HG02588 (cell line): Measurements from ENCODE around the gene CATSPER3.

Experiments
- ATAC-seq: cut with Tn5 transposase; IDR thresholded peaks from one replicate; pipeline ENCODE4 v1.9.1; 2021; ENCODE audit warnings: mild to moderate bottlenecking, moderate library complexity; ENCODE audit not compliant: unreplicated experiment

CATSPER3 gene

DNA sequence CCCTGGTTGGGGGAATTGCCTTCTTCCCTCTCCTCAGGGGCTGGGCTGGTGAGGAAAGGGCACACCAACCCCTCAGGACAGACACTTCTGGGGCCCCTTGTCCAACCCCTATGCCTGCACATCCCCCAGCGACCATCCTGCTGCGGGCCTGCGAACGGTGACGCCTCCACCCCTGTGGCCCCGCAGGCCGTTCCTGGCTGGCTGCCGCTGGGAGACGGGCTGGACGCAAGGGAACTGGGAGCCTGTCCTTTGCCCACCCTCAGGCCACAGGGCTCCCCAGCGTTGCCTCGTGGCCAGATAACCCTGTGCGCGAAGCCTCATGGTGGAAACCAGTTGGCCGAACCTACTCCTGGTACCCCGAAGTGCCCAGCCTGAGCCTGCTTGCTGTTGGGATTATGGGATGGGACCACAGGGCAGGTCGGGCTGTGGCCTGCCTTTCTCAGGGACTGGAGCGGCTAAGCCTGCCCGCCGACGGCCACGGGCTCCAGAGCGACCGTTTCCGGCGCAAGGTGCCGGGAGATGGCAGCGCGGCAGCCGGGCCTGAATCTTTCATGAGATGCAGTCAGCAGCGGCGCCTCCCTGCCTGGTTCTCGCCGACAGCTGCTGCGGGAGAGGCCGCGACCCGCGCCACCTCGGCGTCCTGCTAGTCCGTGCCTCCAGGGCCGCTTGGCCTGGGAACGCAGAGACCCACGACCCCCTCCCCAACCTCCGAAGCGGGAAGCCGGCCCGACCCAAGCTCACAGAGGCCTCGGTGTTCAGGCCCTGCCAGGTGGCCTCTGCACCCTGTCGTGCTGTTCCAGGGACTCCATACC is 72.8 kb downstream of the CATSPER3 start:
- no peak for ATAC-seq

DNA sequence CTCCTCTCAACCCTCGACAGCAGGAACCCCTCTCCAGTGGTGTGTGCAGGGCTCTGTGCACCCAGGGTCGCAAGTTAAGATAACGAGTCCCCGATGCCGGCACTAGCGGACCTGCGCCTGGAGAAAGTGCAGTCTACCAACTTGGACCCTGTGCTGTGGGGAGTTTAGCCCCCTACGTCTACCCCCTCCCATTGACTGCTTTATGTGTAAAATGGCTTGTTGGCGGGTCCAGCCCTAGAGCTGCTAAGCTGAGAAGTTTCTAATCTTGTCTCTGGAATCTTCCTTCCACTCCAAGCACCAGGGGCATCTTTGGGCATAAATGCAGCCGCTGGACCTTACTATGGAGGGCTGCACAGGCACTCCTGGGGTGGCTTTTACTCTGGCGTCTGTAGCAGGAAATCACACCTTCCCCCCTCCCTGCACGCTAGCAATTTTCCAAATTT is 73.5 kb downstream of the CATSPER3 start:
- ATAC-seq = no peak

DNA sequence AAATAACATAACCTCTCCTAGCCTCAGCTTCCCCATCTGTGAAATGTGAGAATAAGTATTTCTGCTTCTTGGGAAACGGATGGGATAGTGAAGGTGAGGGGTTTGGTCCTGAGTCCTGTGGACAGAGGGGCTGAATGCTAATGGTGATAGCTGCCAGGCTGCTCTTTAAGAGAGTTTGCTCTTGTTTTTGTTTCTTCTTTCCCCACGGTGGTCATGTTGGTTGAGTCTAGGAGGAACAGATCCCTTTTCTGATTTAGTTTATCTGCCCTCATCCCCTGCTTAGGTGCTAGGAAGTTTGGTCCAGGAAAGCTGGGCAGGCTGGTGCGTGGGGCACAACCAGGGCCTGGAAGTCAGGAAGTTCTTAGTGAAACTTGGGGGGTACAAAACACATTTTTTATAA is 74.0 kb downstream of the CATSPER3 start:
- ATAC-seq = no peak

DNA sequence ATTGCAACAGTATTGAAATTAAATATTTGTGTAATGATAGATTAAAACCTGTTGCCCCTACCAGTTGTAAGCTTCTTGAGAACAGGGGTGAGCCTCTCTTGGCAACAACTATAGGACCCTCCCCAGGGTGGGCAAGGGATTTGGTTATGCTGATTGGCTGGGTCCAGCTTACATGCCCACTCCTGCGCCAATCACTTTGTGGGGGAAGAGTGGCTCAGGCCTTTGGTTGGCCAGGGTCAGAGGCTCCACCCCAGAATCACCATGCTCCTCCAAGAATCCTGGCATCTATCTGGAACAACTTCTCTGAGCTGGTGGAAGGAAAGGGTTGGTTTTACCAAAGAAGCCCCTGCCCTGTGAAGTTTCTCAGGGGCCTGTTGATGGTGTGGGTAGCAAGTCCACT is 74.9 kb downstream of the CATSPER3 start:
- ATAC-seq = no peak

DNA sequence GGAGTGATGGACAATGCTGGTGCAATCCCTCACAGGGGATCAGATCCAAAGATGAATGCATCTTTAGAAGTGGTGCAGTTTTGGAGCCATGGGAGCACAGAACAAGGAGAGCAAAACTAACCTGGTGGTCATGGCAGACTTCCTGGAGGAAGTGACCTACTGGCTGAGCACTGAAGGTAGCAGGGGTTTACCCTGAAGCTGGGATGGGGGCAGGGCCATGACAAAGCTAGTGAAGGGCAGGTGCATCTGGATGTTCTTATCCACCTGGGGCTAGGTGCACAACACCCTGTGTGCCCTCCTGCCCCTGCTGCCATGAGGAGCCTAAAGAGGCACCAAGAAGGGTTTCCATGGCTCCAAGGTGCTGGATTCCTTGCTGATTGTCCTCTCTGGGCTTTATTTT is 77.8 kb downstream of the CATSPER3 start:
- no peak for ATAC-seq

DNA sequence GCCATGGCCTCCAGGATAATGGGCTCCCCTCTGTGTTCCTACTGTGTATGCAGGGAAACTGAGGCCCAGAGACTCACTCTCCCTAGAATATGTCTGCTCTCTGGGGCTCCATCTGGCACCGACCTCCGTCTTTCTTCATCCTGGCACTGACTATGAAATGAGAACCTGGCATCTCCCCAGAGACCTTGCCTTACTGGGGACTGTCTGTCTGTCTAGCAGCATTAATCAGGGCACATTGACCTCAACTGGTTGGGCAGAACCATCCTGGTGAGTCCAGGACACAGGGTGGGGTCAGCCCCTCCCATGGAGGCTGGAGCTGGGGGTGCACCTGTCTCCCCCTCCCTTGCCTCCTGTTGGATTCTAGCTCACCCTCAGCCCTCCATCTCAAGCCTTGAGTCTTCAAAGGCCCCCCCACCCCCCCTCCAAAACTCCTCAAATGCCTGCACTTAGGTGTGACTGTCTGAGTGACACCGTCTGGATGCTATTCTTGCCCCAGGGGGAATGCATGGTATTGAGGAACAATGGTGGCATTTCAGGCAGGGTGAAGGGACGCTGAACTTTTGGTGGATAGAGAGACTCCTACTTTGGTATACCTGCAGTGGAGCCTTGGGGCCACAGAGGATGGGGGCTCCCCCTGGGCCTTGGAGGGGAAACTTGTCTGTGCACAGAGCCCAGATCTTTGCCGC is 79.1 kb downstream of the CATSPER3 start:
- ATAC-seq = no peak

DNA sequence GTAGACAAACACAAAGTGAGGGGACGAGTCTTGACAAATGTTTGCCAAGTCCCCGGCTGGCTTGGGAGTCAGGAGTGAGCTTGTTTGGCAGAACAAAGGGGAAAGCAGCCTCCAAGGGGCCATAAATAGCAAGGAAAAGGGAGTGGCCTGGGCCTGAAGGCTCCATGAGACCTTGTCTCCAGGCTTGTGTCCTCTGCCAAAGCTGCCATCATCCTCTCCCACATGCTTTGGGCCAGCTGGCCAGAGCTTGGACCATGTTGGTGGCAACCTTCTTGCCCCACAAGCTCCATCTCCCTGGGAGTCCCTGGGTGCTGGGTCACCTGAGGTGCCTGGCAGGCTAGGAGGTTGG is 79.6 kb downstream of the CATSPER3 start:
- ATAC-seq = no peak

DNA sequence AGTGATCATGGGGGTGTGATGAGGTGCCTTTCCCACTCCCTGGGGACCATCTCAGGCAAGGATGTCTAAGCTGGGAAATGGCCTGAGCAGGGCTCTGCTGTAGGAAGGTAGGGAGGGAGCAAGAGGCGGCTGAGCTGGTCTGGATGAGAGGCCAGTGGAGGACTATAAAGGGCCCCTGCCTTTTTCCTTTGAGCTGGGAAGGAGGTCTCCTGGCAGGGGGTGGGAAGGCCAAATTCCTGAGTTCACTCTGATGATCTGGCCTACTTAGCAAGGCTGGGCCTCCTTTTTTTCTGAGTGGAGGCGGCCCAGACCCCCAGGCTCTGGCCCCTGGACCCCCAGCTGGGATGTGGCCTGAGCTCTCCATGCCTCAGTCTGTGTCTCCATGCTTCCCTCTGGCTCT is 80.6 kb downstream of the CATSPER3 start:
- no peak for ATAC-seq

DNA sequence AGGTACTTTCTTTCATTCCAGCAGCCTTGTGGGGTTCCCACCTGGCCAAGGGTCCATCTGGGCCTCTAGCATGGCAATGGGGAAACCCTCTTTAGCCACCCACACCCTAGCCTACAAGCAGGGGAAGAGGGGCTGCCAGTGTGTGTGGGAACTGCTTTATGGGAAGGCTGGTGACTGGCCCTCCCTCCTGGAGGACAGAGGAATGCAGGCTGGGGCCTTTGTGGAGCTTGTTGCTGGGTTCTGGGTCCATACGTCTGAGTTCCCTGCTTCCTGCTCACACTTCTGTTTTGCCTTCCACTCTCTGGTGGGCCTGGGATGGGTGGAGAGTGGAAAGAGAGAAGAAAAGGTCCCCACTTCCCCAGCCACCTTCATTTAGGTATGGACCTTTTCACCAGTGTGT is 81.2 kb downstream of the CATSPER3 start:
- no peak for ATAC-seq

DNA sequence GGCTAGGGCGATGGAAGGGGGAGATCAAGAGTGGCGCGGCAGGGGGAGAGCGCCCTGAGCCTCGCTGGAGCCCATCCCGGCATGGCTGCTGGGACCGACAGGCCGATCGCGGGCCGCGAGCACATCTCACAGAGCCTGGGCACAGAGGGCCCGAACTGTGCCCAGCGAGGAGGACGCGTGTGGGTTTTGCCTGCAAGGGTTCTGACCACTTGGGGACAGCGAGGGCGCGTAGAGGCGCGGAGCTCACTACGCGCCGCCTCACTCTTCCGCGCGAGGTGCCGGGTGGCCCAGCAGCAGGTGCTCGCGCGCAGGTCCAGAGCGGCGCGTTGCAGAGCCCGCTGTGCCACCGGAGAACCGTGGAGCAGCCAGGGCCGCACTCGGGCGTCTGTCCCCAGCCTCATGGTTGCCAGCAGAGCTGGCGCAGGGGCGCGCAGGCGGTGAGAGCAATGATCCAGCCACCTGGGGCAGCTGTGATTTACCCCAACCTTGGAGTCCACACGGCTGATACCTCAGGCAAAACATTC is 82.6 kb downstream of the CATSPER3 start:
- no peak for ATAC-seq

DNA sequence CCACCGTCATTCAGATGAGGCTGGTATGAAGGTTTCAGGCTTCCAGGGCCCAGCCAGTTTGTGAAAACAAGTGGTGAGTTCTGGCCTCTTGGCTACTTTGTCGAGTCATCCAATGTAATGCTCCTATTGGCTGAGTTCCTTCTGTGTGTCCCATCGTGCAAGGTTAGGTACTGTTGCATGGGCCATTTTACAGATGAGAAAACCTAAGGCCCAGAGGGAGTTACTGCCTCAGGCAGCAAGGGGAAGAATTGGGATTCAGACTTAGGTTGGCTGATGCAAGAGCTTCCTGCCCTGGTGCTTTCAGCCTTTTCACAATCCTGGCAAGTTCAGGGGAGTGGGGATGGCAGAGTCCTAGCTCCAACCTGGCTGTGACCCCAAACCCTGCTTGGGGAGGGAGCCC is 83.7 kb downstream of the CATSPER3 start:
- ATAC-seq = no peak

DNA sequence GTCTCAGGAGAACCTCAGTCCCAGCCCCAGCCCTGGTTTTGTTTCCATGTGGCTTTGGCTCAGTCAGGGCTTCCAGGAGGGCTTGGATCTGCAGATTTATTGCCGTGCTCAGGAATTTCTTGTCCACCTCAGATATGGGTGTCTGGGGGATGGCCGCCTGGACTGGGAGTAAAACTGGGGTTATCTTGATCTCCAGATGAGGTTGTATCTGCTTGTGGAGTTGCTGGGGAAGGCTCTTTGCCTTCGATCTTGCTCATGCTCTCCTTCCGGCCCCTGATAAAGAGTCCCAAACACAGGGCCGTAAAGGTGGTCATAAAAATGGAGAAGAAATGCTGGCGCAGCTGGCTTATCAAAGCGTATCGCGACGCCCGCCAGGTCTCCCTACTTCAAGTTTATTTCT is 84.2 kb downstream of the CATSPER3 start:
- ATAC-seq = no peak

DNA sequence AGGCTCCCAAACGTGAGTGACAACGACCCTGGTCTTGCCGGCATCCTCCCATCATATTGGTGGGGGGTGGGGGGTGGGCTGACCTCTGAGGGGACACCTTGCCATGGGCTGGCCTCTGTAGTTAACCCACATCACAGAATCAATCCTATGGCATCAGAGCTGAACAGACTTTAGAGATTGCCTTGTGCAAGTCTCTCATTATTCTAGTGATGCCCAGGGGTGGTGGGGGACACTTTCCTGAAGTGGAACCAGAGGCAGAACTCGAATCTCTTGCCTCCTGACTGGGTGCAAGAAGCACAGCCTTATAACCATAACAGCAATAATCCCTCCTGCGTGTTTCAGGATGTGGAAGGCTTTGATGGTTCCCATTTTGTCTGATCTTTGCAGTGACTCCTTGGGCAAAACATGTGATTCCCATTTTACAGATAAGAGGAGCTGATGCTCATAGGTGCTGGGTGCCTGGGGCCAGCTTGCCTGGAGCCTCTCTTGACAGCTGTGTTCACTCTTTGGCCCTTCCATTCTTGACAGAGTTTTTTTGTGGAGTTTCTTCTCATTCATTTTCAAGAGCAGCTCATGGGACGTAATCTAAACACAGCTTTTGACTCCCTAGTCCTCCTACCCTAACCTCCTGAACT is 84.9 kb downstream of the CATSPER3 start:
- ATAC-seq = no peak

DNA sequence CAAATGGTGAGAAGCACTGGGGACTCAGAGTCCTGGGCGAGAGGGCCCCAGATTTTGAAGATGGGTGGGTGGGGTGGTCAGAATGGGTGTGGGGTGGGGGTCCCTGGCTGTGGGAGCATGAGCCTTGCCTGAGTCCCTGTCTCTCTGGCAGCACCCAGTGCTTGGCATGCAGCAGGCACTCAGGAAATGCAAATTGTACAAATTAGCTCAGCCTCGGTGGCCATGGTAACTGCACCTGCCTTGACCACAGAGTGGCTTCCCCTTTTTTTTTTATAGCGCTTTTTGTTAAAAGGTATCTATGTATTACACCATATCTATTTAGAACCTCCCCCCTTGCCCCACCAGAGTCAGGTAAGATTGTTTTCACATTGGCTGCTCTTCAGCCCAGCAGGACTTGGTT is 85.6 kb downstream of the CATSPER3 start:
- ATAC-seq = peak; percentile 90

DNA sequence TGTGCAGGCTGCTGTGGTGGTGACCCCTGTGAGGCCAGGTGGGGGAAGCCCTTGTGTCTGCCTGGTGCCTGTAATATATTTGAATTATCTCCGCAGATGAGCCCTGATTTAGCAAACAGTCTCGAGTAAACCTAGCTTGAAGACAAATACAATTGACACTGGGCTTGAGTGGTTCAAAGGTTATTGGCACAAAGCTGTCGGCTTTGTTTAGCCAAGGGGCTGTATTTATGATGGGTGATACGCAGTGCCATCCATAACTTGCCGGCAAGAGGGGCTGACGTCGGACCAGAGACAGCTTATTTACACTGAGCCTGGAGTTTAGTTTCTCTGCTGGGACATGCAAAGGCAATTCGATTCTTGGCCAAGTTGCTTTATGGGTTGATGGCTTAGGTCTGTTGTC is 86.3 kb downstream of the CATSPER3 start:
- no peak for ATAC-seq

DNA sequence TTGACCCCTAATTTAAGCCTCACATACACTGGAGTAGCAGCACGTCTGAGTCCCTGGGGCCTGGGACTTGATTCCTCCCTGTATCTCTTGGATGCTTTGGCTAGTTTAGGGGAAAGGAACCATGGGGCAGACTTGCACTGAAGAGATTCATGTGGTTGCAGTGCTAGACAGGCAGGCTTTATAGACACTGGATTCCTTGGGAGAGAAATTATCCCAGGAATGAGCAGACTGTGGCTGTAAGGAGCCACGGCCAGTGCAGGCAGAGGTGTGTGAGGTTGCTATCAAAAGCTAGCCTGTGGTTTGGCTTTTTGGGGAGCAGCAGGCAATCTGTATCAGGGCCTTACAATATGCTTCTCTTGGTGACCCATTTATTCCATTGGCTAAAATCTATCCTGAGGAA is 86.8 kb downstream of the CATSPER3 start:
- ATAC-seq = no peak

DNA sequence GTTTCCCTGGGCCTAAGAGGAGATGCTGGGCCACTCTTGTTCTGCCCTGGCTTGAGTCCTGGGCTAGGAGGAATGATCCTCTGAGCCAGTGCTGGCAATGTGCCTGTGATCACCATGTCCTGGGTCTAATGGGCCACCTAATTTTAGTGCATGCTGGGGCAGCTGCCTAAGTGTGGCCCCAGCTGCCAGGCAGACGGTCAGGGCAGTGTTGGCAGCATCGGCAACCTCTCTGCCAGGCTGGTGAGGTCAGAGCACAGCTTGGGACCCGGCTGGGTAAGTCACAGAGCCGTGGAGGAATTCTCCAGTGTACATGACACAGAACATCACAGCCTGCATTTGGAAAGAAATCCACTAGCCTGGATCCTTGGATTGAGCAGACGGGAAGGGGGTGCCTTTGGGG is 87.7 kb downstream of the CATSPER3 start:
- no peak for ATAC-seq

DNA sequence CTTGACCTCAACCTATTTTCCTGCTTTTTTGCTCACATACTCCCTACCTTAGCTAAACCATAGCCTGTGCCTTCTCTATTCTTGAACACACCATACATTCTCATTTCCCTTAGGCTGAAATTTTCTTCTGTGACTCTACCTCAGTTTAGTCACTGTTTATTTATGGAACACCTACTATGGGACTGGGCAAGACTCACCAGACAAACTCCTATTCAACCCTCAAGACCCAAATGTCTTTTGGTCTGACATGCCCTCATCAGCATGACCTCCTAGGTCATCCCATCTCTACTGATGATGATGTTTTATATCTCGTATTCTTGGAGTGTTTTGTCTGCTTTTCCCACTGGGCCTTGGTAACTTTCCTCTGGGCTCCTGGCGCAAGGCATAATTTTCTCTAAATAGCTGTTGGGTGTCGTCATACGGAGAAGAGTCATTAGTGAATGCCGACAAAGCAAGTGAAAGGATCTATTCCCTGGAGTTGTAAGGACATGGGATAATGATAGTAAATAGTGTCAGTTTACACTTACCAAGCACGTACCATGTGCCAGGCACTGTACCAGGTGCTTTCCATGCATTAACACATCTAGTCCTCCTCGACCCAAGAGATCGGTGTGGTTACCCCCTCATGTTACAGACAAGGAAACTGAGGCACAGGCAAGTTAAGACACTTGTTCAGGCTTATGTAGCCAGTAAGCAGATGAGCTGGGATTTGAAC is 88.8 kb downstream of the CATSPER3 start:
- no peak for ATAC-seq

DNA sequence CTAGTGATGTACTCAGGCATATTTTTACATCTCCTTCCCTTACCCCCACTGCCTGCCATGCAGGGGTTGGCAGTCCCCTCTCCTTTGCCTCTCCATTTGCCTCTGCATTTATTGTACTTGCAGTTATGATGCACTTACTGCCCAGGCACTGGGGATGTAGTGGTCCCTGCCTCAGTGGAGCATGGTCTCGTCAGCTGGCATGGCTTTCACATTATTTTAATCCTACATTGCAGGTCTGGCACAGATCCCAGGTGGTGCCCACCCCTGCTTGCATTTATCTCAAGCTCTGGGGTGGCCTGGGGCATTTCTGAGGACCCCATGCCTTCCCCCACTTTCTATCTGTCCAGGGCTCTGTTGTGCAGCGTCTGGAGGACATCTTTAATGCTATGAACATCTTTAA is 89.5 kb downstream of the CATSPER3 start:
- no peak for ATAC-seq

DNA sequence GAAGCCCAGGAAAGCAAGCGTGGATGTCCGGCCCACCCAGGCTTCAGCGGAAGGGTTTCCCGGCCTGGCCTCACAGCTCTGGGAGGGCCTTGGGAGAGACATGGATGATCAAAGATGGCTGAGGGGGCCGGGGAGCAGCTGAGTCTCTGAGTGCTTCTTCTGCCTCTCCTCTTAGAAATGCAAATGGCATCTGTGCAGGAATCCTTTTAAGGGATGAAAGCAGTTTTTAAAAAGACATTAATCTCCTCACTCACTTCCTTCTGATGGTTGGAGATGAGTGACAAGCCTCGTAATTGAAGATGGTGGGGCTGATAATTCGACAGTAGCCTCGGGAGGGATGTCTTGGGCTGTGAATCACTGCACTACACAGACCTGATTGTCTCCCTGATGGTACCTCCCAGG is 90.6 kb downstream of the CATSPER3 start:
- ATAC-seq = no peak
